ENCODE measurements around the gene SLC16A12. TPM values are rescaled to one million over a fixed set of nuclear protein-coding genes. Genes with fewer than 3 reads are reported as not detected.

SLC16A12 gene
- total and polyA plus RNA-seq, 5 donors from 2014 or later: not detected

GRCh38 chr10:89475591-89475998 is 59.8 kb downstream of the SLC16A12 start:
- ATAC-seq (ENCODE audit: low read depth in 2 of 2): no peak
- no peaks in the 10 kb centered on the region for H3K36me3 ChIP-seq (ENCODE audit: control insufficient read depth, insufficient read depth, low read length)
- no peaks in the 10 kb centered on the region for H3K9me3 ChIP-seq (ENCODE audit: control insufficient read depth in 2 of 2, low read length in 2 of 2)
- no peak overlapping the region for H3K27ac ChIP-seq (ENCODE audit: insufficient read depth, low read length, poor library complexity, severe bottlenecking)
- H3K36me3 Mint-ChIP-seq: no peaks in the 10 kb centered on the region
- H3K27me3 ChIP-seq (ENCODE audit: control insufficient read depth, insufficient read depth, low read length): peaks cover 12% of the 10 kb centered on the region
- peaks cover 25% of the 10 kb centered on the region for H3K27me3 Mint-ChIP-seq
- no peak overlapping the region for H3K4me3 Mint-ChIP-seq
- H3K4me1 ChIP-seq (ENCODE audit: control insufficient read depth, insufficient read depth, low read length, poor library complexity, severe bottlenecking): no peaks in the 10 kb centered on the region
- no peak overlapping the region for H3K4me3 ChIP-seq (ENCODE audit: low read depth, low read length)
- H3K4me1 Mint-ChIP-seq: no peaks in the 10 kb centered on the region
- no peak for DNase-seq
- no peaks in the 10 kb centered on the region for H3K9me3 Mint-ChIP-seq
- no peak overlapping the region for H3K27ac Mint-ChIP-seq

GRCh38 chr10:89475125-89475524 is 60.3 kb downstream of the SLC16A12 start:
- Histone ChIP-seq H3K27ac (ENCODE audit: insufficient read depth, low read length, poor library complexity, severe bottlenecking) (no peak overlapping the region), H3K9me3 (ENCODE audit: control insufficient read depth in 2 of 2, low read length in 2 of 2) (no peaks in the 10 kb centered on the region), H3K4me3 (ENCODE audit: low read depth, low read length) (no peak overlapping the region), H3K27me3 (ENCODE audit: control insufficient read depth, insufficient read depth, low read length) (peaks cover 15% of the 10 kb centered on the region), H3K4me1 (ENCODE audit: control insufficient read depth, insufficient read depth, low read length, poor library complexity, severe bottlenecking) (no peaks in the 10 kb centered on the region), H3K36me3 (ENCODE audit: control insufficient read depth, insufficient read depth, low read length) (no peaks in the 10 kb centered on the region)
- no peak for ATAC-seq (ENCODE audit: low read depth in 2 of 2)
- Mint-ChIP-seq H3K27ac (no peak overlapping the region), H3K27me3 (peaks cover 27% of the 10 kb centered on the region), H3K4me1 (no peaks in the 10 kb centered on the region), H3K9me3 (no peaks in the 10 kb centered on the region), H3K36me3 (no peaks in the 10 kb centered on the region), H3K4me3 (no peak overlapping the region)
- DNase-seq: no peak

GRCh38 chr10:89474452-89474851 is 60.9 kb downstream of the SLC16A12 start:
- H3K27ac ChIP-seq (ENCODE audit: insufficient read depth, low read length, poor library complexity, severe bottlenecking): no peak overlapping the region
- Mint-ChIP-seq H3K27me3 (peaks cover 27% of the 10 kb centered on the region), H3K9me3 (no peaks in the 10 kb centered on the region), H3K4me3 (no peak overlapping the region), H3K4me1 (no peaks in the 10 kb centered on the region), H3K36me3 (no peaks in the 10 kb centered on the region), H3K27ac (no peak overlapping the region)
- no peaks in the 10 kb centered on the region for H3K36me3 ChIP-seq (ENCODE audit: control insufficient read depth, insufficient read depth, low read length)
- no peaks in the 10 kb centered on the region for H3K9me3 ChIP-seq (ENCODE audit: control insufficient read depth in 2 of 2, low read length in 2 of 2)
- peaks cover 15% of the 10 kb centered on the region for H3K27me3 ChIP-seq (ENCODE audit: control insufficient read depth, insufficient read depth, low read length)
- ATAC-seq (ENCODE audit: low read depth in 2 of 2): no peak
- H3K4me3 ChIP-seq (ENCODE audit: low read depth, low read length): no peak overlapping the region
- DNase-seq: no peak
- H3K4me1 ChIP-seq (ENCODE audit: control insufficient read depth, insufficient read depth, low read length, poor library complexity, severe bottlenecking): no peaks in the 10 kb centered on the region

GRCh38 chr10:89471110-89471809 is 64.1 kb downstream of the SLC16A12 start:
- H3K27ac Mint-ChIP-seq: no peak overlapping the region
- H3K36me3 Mint-ChIP-seq: no peaks in the 10 kb centered on the region
- H3K4me3 Mint-ChIP-seq: no peak overlapping the region

GRCh38 chr10:89470628-89471027 is 64.8 kb downstream of the SLC16A12 start:
- Histone ChIP-seq H3K4me1 (ENCODE audit: control insufficient read depth, insufficient read depth, low read length, poor library complexity, severe bottlenecking) (no peaks in the 10 kb centered on the region), H3K27ac (ENCODE audit: insufficient read depth, low read length, poor library complexity, severe bottlenecking) (no peak overlapping the region), H3K4me3 (ENCODE audit: low read depth, low read length) (no peak overlapping the region), H3K27me3 (ENCODE audit: control insufficient read depth, insufficient read depth, low read length) (peaks cover 11% of the 10 kb centered on the region), H3K9me3 (ENCODE audit: control insufficient read depth in 2 of 2, low read length in 2 of 2) (no peaks in the 10 kb centered on the region), H3K36me3 (ENCODE audit: control insufficient read depth, insufficient read depth, low read length) (no peaks in the 10 kb centered on the region)
- Mint-ChIP-seq H3K4me3 (no peak overlapping the region), H3K27ac (no peak overlapping the region), H3K4me1 (no peaks in the 10 kb centered on the region), H3K36me3 (no peaks in the 10 kb centered on the region), H3K9me3 (no peaks in the 10 kb centered on the region), H3K27me3 (peaks cover 16% of the 10 kb centered on the region)
- ATAC-seq (ENCODE audit: low read depth in 2 of 2): no peak
- peak in 1 of 3 donors; percentile 27 for DNase-seq

More at GRCh38 chr10:89471110-89471809, 64.1 kb downstream of the SLC16A12 start:
- H3K4me1 Mint-ChIP-seq: no peaks in the 10 kb centered on the region
- Histone ChIP-seq H3K27ac (ENCODE audit: insufficient read depth, low read length, poor library complexity, severe bottlenecking) (no peak overlapping the region), H3K27me3 (ENCODE audit: control insufficient read depth, insufficient read depth, low read length) (peaks cover 13% of the 10 kb centered on the region), H3K4me3 (ENCODE audit: low read depth, low read length) (no peak overlapping the region), H3K36me3 (ENCODE audit: control insufficient read depth, insufficient read depth, low read length) (no peaks in the 10 kb centered on the region), H3K9me3 (ENCODE audit: control insufficient read depth in 2 of 2, low read length in 2 of 2) (no peaks in the 10 kb centered on the region), H3K4me1 (ENCODE audit: control insufficient read depth, insufficient read depth, low read length, poor library complexity, severe bottlenecking) (no peaks in the 10 kb centered on the region)
- DNase-seq (no peak), ATAC-seq (ENCODE audit: low read depth in 2 of 2) (no peak)
- H3K9me3 Mint-ChIP-seq: no peaks in the 10 kb centered on the region
- H3K27me3 Mint-ChIP-seq: peaks cover 17% of the 10 kb centered on the region

GRCh38 chr10:89469517-89469916 is 65.9 kb downstream of the SLC16A12 start:
- DNase-seq (no peak), ATAC-seq (ENCODE audit: low read depth in 2 of 2) (no peak)
- no peaks in the 10 kb centered on the region for H3K9me3 ChIP-seq (ENCODE audit: control insufficient read depth in 2 of 2, low read length in 2 of 2)
- no peak overlapping the region for H3K4me3 ChIP-seq (ENCODE audit: low read depth, low read length)
- Mint-ChIP-seq H3K36me3 (no peaks in the 10 kb centered on the region), H3K4me3 (no peak overlapping the region), H3K27ac (no peak overlapping the region), H3K9me3 (no peaks in the 10 kb centered on the region), H3K27me3 (peaks cover 13% of the 10 kb centered on the region), H3K4me1 (no peaks in the 10 kb centered on the region)
- no peak overlapping the region for H3K27ac ChIP-seq (ENCODE audit: insufficient read depth, low read length, poor library complexity, severe bottlenecking)
- H3K27me3 ChIP-seq (ENCODE audit: control insufficient read depth, insufficient read depth, low read length): peaks cover 11% of the 10 kb centered on the region
- H3K36me3 ChIP-seq (ENCODE audit: control insufficient read depth, insufficient read depth, low read length): no peaks in the 10 kb centered on the region
- no peaks in the 10 kb centered on the region for H3K4me1 ChIP-seq (ENCODE audit: control insufficient read depth, insufficient read depth, low read length, poor library complexity, severe bottlenecking)

- Mint-ChIP-seq H3K9me3 (no peaks in the 10 kb centered on the region), H3K27ac (no peak overlapping the region), H3K27me3 (peaks cover 9% of the 10 kb centered on the region), H3K4me3 (no peak overlapping the region), H3K36me3 (no peaks in the 10 kb centered on the region), H3K4me1 (no peaks in the 10 kb centered on the region)
- Histone ChIP-seq H3K27ac (ENCODE audit: insufficient read depth, low read length, poor library complexity, severe bottlenecking) (no peak overlapping the region), H3K4me1 (ENCODE audit: control insufficient read depth, insufficient read depth, low read length, poor library complexity, severe bottlenecking) (no peaks in the 10 kb centered on the region), H3K36me3 (ENCODE audit: control insufficient read depth, insufficient read depth, low read length) (no peaks in the 10 kb centered on the region), H3K27me3 (ENCODE audit: control insufficient read depth, insufficient read depth, low read length) (peaks cover 11% of the 10 kb centered on the region), H3K9me3 (ENCODE audit: control insufficient read depth in 2 of 2, low read length in 2 of 2) (no peaks in the 10 kb centered on the region), H3K4me3 (ENCODE audit: low read depth, low read length) (no peak overlapping the region)
- DNase-seq (no peak), ATAC-seq (ENCODE audit: low read depth in 2 of 2) (no peak)
Measured at GRCh38 chr10:89468191-89468965, 67.0 kb downstream of the SLC16A12 start.

Data from CD4-positive, CD25-positive, alpha-beta regulatory T cell (primary cell).